ENCODE data around the gene ADAMTS12. TPM values are rescaled to one million over a fixed set of nuclear protein-coding genes. Genes with fewer than 3 reads are reported as not detected.

ADAMTS12 gene
- total RNA-seq, 4 donors from 2014 or later: 0.22 to 1.2 (median 0.77) TPM

- H3K4me3 ChIP-seq (ENCODE audit: low read depth, poor library complexity, severe bottlenecking): no peak overlapping the region
- DNase-seq (ENCODE audit: low spot score in 2 of 2): no peak
- WGBS, 2 donors: 82 to 86% methylated on average over 7 of the region's 7 CpGs
- intact Hi-C loops (cut with DNase I; ENCODE audit: low total_unique reads): no loop called here
- TF ChIP-seq POLR2A (IDR thresholded peaks at IDR 0.05) (no peak), CTCF (IDR thresholded peaks at IDR 0.05) (no peak)
Measured at GRCh38 chr5:33828626-33829308, 63.0 kb downstream of the ADAMTS12 start.

GRCh38 chr5:33827885-33828284 is 63.9 kb downstream of the ADAMTS12 start:
- no peak overlapping the region for H3K4me3 ChIP-seq (ENCODE audit: low read depth, poor library complexity, severe bottlenecking)
- WGBS, 2 donors: 78 to 94% methylated on average over 1 of the region's 1 CpG
- no peak for DNase-seq (ENCODE audit: low spot score in 2 of 2)
- TF ChIP-seq CTCF (IDR thresholded peaks at IDR 0.05) (no peak), POLR2A (IDR thresholded peaks at IDR 0.05) (no peak)
- intact Hi-C loops (cut with DNase I; ENCODE audit: low total_unique reads): no loop called here

- WGBS, 2 donors: 80 to 84% methylated on average over 7 of the region's 7 CpGs
- TF ChIP-seq CTCF (IDR thresholded peaks at IDR 0.05): no peak
- no peak for TF ChIP-seq POLR2A (IDR thresholded peaks at IDR 0.05)
- intact Hi-C loops (cut with DNase I; ENCODE audit: low total_unique reads): no loop called here
Measured at GRCh38 chr5:33827018-33827707, 64.6 kb downstream of the ADAMTS12 start.

GRCh38 chr5:33824516-33825195 is 67.1 kb downstream of the ADAMTS12 start:
- no peak overlapping the region for H3K4me3 ChIP-seq (ENCODE audit: low read depth, poor library complexity, severe bottlenecking)
- intact Hi-C loops (cut with DNase I; ENCODE audit: low total_unique reads): no loop called here
- 58% methylated on average over 4 of the region's 4 CpGs for WGBS, 2 donors
- no peak for DNase-seq (ENCODE audit: low spot score in 2 of 2)
- no peak for TF ChIP-seq CTCF (IDR thresholded peaks at IDR 0.05)
- TF ChIP-seq POLR2A (IDR thresholded peaks at IDR 0.05): no peak

More at GRCh38 chr5:33827018-33827707, 64.6 kb downstream of the ADAMTS12 start:
- H3K4me3 ChIP-seq (ENCODE audit: low read depth, poor library complexity, severe bottlenecking): no peak overlapping the region
- DNase-seq (ENCODE audit: low spot score in 2 of 2): no peak

- no peak for DNase-seq (ENCODE audit: low spot score in 2 of 2)
- intact Hi-C loops (cut with DNase I; ENCODE audit: low total_unique reads): no loop called here
- TF ChIP-seq POLR2A (IDR thresholded peaks at IDR 0.05) (no peak), CTCF (IDR thresholded peaks at IDR 0.05) (no peak)
- H3K4me3 ChIP-seq (ENCODE audit: low read depth, poor library complexity, severe bottlenecking): no peak overlapping the region
Measured at GRCh38 chr5:33817301-33817700, 74.5 kb downstream of the ADAMTS12 start.

All from lower leg skin (tissue), 4 donors.